HEK293 (cell line): ENCODE data around the gene ZNF576.
A peak's percentile ranks its signal among the peaks of the same experiment; 100 is the strongest.

Source experiments
- CTCF ChIA-PET: fragments of 350-600 bp; formaldehyde crosslinking; extraction: SDS; loops from one replicate; lab custom pipeline; 2021; ENCODE audit warnings: antibody characterized with exemption; lab: Yijun Ruan, JAX
- POLR2A ChIA-PET: fragments of 300-600 bp; formaldehyde crosslinking; extraction: SDS; loops from one replicate; lab custom pipeline; 2020; ENCODE audit warnings: antibody characterized with exemption, inconsistent platforms; lab: Yijun Ruan, JAX
- H3K27ac ChIP-seq: fragments of 200-500 bp; sonication (Bioruptor generic); 2 replicates; pipeline ENCODE4 v1.5.1; 2014; ENCODE audit warnings: low read depth, low read length, control low read depth, inconsistent platforms; ENCODE audit errors: extremely low read depth
- H3K36me3 ChIP-seq, 2 experiments: fragments of 200-500 bp in 1 of 2; sonication (Bioruptor generic) in 1 of 2; 1 replicate in 1 of 2; 2 replicates in 1 of 2; pipeline ENCODE4 v1.5.1; 2014 to 2017; ENCODE audit warnings: inconsistent platforms in 2 of 2, low read length in 2 of 2; ENCODE audit not compliant: control insufficient read depth in 2 of 2, insufficient read depth in 1 of 2
- H3K4me1 ChIP-seq: fragments of 200-500 bp; sonication (Bioruptor generic); 2 replicates; pipeline ENCODE4 v1.5.1; 2014; ENCODE audit warnings: mild to moderate bottlenecking, low read length, inconsistent platforms; ENCODE audit not compliant: control insufficient read depth, insufficient read depth
- H3K4me3 ChIP-seq: 2 replicates; pipeline ENCODE4 v1.5.1; 2011; ENCODE audit warnings: low read depth, mild to moderate bottlenecking, control low read depth, low read length, moderate library complexity
- H3K9me3 ChIP-seq: fragments of 200-500 bp; sonication (Bioruptor generic); 2 replicates; pipeline ENCODE4 v1.5.1; 2014; ENCODE audit warnings: low read depth, low read length, inconsistent platforms; ENCODE audit not compliant: control insufficient read depth, insufficient read depth
- BCL11B ChIP-seq: fragments of 450-650 bp; formaldehyde crosslinking; IDR thresholded peaks from 2 replicates; pipeline ENCODE4 v1.5.1; 2016; ENCODE audit warnings: low read depth, missing biosample characterization, missing genetic modification characterization
- GLIS1 ChIP-seq: fragments of 450-650 bp; formaldehyde crosslinking; IDR thresholded peaks from 2 replicates; pipeline ENCODE4 v1.5.1; 2016; ENCODE audit warnings: missing biosample characterization, missing genetic modification characterization
- GLIS2 ChIP-seq: fragments of 450-650 bp; formaldehyde crosslinking; IDR thresholded peaks from 2 replicates; pipeline ENCODE4 v1.5.1; 2016; ENCODE audit warnings: missing biosample characterization, missing genetic modification characterization
- HOXA7 ChIP-seq: sonication (generic); formaldehyde crosslinking; IDR thresholded peaks from 2 replicates; pipeline ENCODE4 v1.8.1; 2022; ENCODE audit warnings: missing genetic modification reagents, borderline replicate concordance
- HOXD13 ChIP-seq: sonication (generic); formaldehyde crosslinking; IDR thresholded peaks from 2 replicates; pipeline ENCODE4 v1.8.0; 2022; ENCODE audit warnings: missing genetic modification reagents, borderline replicate concordance
- KLF10 ChIP-seq: fragments of 450-650 bp; IDR thresholded peaks from 2 replicates; pipeline ENCODE4 v1.5.1; 2018; ENCODE audit warnings: missing biosample characterization, mild to moderate bottlenecking, missing genetic modification characterization
- KLF8 ChIP-seq: fragments of 450-650 bp; formaldehyde crosslinking; IDR thresholded peaks from 2 replicates; pipeline ENCODE4 v1.5.1; 2016; ENCODE audit warnings: missing biosample characterization, missing genetic modification characterization
- KLF9 ChIP-seq: fragments of 450-650 bp; formaldehyde crosslinking; IDR thresholded peaks from 2 replicates; pipeline ENCODE4 v1.5.1; 2016; ENCODE audit warnings: missing biosample characterization, missing genetic modification characterization, low read depth
- OSR2 ChIP-seq: fragments of 450-650 bp; formaldehyde crosslinking; IDR thresholded peaks from 2 replicates; pipeline ENCODE4 v1.5.1; 2016; ENCODE audit warnings: missing biosample characterization, missing genetic modification characterization
- YY1 ChIP-seq: fragments of 450-650 bp; formaldehyde crosslinking; IDR thresholded peaks from 2 replicates; pipeline ENCODE4 v1.5.1; 2018; ENCODE audit warnings: missing biosample characterization, missing genetic modification characterization
- ZBTB17 ChIP-seq: fragments of 450-650 bp; formaldehyde crosslinking; IDR thresholded peaks from 2 replicates; pipeline ENCODE4 v1.5.1; 2016; ENCODE audit warnings: missing biosample characterization, missing genetic modification characterization
- ZFP69B ChIP-seq: fragments of 450-650 bp; formaldehyde crosslinking; IDR thresholded peaks from 2 replicates; pipeline ENCODE4 v1.5.1; 2016; ENCODE audit warnings: missing biosample characterization, missing genetic modification characterization
- ZNF112 ChIP-seq: fragments of 450-650 bp; formaldehyde crosslinking; IDR thresholded peaks from 2 replicates; pipeline ENCODE4 v1.5.0; 2017; ENCODE audit warnings: missing biosample characterization, missing genetic modification characterization
- ZNF132 ChIP-seq: fragments of 450-650 bp; formaldehyde crosslinking; IDR thresholded peaks from 2 replicates; pipeline ENCODE4 v1.5.1; 2017; ENCODE audit warnings: missing biosample characterization, missing genetic modification characterization, borderline replicate concordance
- ZNF155 ChIP-seq: fragments of 450-650 bp; formaldehyde crosslinking; IDR thresholded peaks from 2 replicates; pipeline ENCODE4 v1.5.1; 2016; ENCODE audit warnings: missing biosample characterization, missing genetic modification characterization
- ZNF2 ChIP-seq: fragments of 450-650 bp; formaldehyde crosslinking; IDR thresholded peaks from 2 replicates; pipeline ENCODE4 v1.5.1; 2016; ENCODE audit warnings: missing biosample characterization, missing genetic modification characterization
- ZNF24 ChIP-seq: fragments of 450-650 bp; formaldehyde crosslinking; IDR thresholded peaks from 2 replicates; pipeline ENCODE4 v1.5.1; 2016; ENCODE audit warnings: missing biosample characterization, missing genetic modification characterization
- ZNF335 ChIP-seq: fragments of 450-650 bp; formaldehyde crosslinking; conservative IDR thresholded peaks from 2 replicates; pipeline ENCODE4 v1.5.1; 2016; ENCODE audit warnings: missing biosample characterization, missing genetic modification characterization
- ZNF341 ChIP-seq: fragments of 450-650 bp; formaldehyde crosslinking; IDR thresholded peaks from 2 replicates; pipeline ENCODE4; 2016; ENCODE audit warnings: low read depth, missing biosample characterization, missing genetic modification characterization
- ZNF366 ChIP-seq: fragments of 450-650 bp; formaldehyde crosslinking; conservative IDR thresholded peaks from 2 replicates; pipeline ENCODE4 v1.5.1; 2016; ENCODE audit warnings: missing biosample characterization, missing genetic modification characterization
- ZNF426 ChIP-seq: fragments of 450-650 bp; formaldehyde crosslinking; IDR thresholded peaks from 2 replicates; pipeline ENCODE4 v1.5.1; 2017; ENCODE audit warnings: missing biosample characterization, missing genetic modification characterization, mild to moderate bottlenecking, inconsistent platforms, moderate library complexity
- ZNF510 ChIP-seq: fragments of 450-650 bp; formaldehyde crosslinking; IDR thresholded peaks from 2 replicates; pipeline ENCODE4 v1.5.1; 2018; ENCODE audit warnings: mild to moderate bottlenecking, missing genetic modification characterization, missing biosample characterization; ENCODE audit not compliant: insufficient replicate concordance
- ZNF530 ChIP-seq: fragments of 450-650 bp; formaldehyde crosslinking; IDR thresholded peaks from 2 replicates; pipeline ENCODE4 v1.5.1; 2016; ENCODE audit warnings: low read depth, missing biosample characterization, missing genetic modification characterization
- ZNF600 ChIP-seq: fragments of 450-650 bp; formaldehyde crosslinking; IDR thresholded peaks from 2 replicates; pipeline ENCODE4 v1.5.1; 2016; ENCODE audit warnings: missing biosample characterization, missing genetic modification characterization
- ZNF654 ChIP-seq: fragments of 450-650 bp; formaldehyde crosslinking; IDR thresholded peaks from 2 replicates; pipeline ENCODE4 v1.5.1; 2016; ENCODE audit warnings: low read depth, missing biosample characterization, missing genetic modification characterization
- ZNF660 ChIP-seq: fragments of 450-650 bp; IDR thresholded peaks from 2 replicates; pipeline ENCODE4 v1.5.1; 2018; ENCODE audit warnings: missing biosample characterization, mild to moderate bottlenecking, missing genetic modification characterization
- ZNF664 ChIP-seq: fragments of 450-650 bp; formaldehyde crosslinking; IDR thresholded peaks from 2 replicates; pipeline ENCODE4 v1.5.1; 2016; ENCODE audit warnings: missing biosample characterization, missing genetic modification characterization
- ZNF76 ChIP-seq: fragments of 450-650 bp; formaldehyde crosslinking; IDR thresholded peaks from 2 replicates; pipeline ENCODE4; 2016; ENCODE audit warnings: low read depth, missing biosample characterization, missing genetic modification characterization, borderline replicate concordance
- ZSCAN30 ChIP-seq: fragments of 450-650 bp; IDR thresholded peaks from 2 replicates; pipeline ENCODE4 v1.5.1; 2018; ENCODE audit warnings: missing biosample characterization, mild to moderate bottlenecking, missing genetic modification characterization, moderate library complexity
- TF ChIP-seq, protein P1 (sequence below): fragments of 450-650 bp; formaldehyde crosslinking; IDR thresholded peaks from 2 replicates; pipeline ENCODE4 v1.5.1; 2016; ENCODE audit warnings: missing biosample characterization, missing genetic modification characterization
- TF ChIP-seq, protein P2 (sequence below): fragments of 450-650 bp; IDR thresholded peaks from 2 replicates; pipeline ENCODE4 v1.5.1; 2018; ENCODE audit warnings: missing biosample characterization, mild to moderate bottlenecking, missing genetic modification characterization
- TF ChIP-seq, protein P3 (sequence below): fragments of 450-650 bp; formaldehyde crosslinking; IDR thresholded peaks from 2 replicates; pipeline ENCODE4 v1.5.1; 2016; ENCODE audit warnings: missing biosample characterization, missing genetic modification characterization
- TF ChIP-seq, protein P4 (sequence below): fragments of 450-650 bp; formaldehyde crosslinking; IDR thresholded peaks from 2 replicates; pipeline ENCODE4 v1.5.1; 2016; ENCODE audit warnings: missing biosample characterization, missing genetic modification characterization

The ZNF576 gene

DNA sequence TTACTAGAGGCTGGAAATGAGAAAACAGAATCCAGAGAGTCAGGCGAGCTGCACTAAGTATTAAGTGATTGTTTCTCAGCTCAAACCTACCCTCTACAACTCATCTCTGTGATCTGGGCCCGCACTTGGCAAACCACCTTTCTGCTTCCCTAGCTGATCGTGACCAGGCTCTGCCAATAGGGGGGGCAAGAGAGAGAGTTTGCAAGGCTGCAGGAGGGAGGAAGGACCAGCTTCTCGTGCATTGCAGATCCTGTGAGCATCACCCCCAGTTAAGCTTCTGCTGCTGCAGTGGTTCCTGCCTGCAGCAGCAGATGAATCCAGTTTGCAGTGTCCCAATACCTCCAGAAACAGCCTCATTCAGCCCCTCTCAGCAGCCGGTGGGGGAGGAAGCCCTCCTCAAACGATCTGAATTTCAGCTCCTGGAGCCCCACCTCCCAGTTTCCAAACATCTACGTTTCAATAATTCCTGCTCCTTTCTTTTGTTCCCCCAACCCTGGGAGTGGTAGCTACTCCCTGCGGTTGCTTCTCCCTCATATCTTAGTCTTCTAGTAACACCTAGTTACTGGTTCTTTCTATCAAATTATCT, 41.1 kb upstream of the ZNF576 start:
- Histone ChIP-seq H3K36me3 (peaks cover 63 to 92% of the 10 kb centered on the region in 2 experiments), H3K27ac (no peak overlapping the region), H3K9me3 (no peaks in the 10 kb centered on the region), H3K4me1 (no peaks in the 10 kb centered on the region), H3K4me3 (no peak overlapping the region)
- POLR2A ChIA-PET = interaction anchor here (0.5 to 2.2 kb wide), 13 partner anchors 10 to 503 kb away, joined by 3 to 25 read pairs (median 4); partner anchors contain the start of genes IRGQ and ZNF576
- CTCF ChIA-PET = interaction anchor here (0.6 to 8.2 kb wide), 63 partner anchors 9 to 1800 kb away, joined by 3 to 167 read pairs (median 4); partner anchors contain the start of genes CEACAM6, IRGQ, LYPD3 and PHLDB3
- TF ChIP-seq KLF8 (tag by site-specific recombination) (no peak), HOXA7 (no peak), GLIS1 (tag by site-specific recombination) (peak; percentile 53; the same call in 1 of the 2 replicates), HOXD13 (CRISPR knock-in tag) (no peak), ZNF24 (tag by site-specific recombination) (no peak), ZNF366 (tag by site-specific recombination) (0 out of 2 replicates have a peak, but pooled peaks have one; percentile 36), ZFP69B (tag by site-specific recombination) (peak; percentile 55; the same call in 1 of the 2 replicates), BCL11B (tag by site-specific recombination) (no peak), ZNF76 (tag by site-specific recombination) (no peak), ZNF2 (tag by site-specific recombination) (peak; percentile 67), KLF10 (no peak), ZNF335 (tag by site-specific recombination) (no peak), GLIS2 (tag by site-specific recombination) (peak; percentile 50; the same call in 1 of the 2 replicates), KLF9 (tag by site-specific recombination) (0 out of 2 replicates have a peak, but pooled peaks have one; percentile 15), ZSCAN30 (tag by site-specific recombination) (0 out of 2 replicates have a peak, but pooled peaks have one; percentile 15), ZNF530 (tag by site-specific recombination) (no peak), ZNF600 (tag by site-specific recombination) (peak; percentile 12; the same call in 1 of the 2 replicates), ZNF664 (tag by site-specific recombination) (no peak), ZNF426 (tag by site-specific recombination) (no peak), ZBTB17 (tag by site-specific recombination) (peak; percentile 75; the same call in 1 of the 2 replicates), OSR2 (tag by site-specific recombination) (peak; percentile 16; the same call in 1 of the 2 replicates), ZNF132 (no peak), YY1 (tag by site-specific recombination) (no peak), ZNF660 (tag by site-specific recombination) (no peak), ZNF155 (tag by site-specific recombination) (no peak), ZNF341 (tag by site-specific recombination) (peak; percentile 54), ZNF654 (tag by site-specific recombination) (peak; percentile 53), ZNF510 (no peak), ZNF112 (tag by site-specific recombination) (no peak)
- TF ChIP-seq, protein P1, sequence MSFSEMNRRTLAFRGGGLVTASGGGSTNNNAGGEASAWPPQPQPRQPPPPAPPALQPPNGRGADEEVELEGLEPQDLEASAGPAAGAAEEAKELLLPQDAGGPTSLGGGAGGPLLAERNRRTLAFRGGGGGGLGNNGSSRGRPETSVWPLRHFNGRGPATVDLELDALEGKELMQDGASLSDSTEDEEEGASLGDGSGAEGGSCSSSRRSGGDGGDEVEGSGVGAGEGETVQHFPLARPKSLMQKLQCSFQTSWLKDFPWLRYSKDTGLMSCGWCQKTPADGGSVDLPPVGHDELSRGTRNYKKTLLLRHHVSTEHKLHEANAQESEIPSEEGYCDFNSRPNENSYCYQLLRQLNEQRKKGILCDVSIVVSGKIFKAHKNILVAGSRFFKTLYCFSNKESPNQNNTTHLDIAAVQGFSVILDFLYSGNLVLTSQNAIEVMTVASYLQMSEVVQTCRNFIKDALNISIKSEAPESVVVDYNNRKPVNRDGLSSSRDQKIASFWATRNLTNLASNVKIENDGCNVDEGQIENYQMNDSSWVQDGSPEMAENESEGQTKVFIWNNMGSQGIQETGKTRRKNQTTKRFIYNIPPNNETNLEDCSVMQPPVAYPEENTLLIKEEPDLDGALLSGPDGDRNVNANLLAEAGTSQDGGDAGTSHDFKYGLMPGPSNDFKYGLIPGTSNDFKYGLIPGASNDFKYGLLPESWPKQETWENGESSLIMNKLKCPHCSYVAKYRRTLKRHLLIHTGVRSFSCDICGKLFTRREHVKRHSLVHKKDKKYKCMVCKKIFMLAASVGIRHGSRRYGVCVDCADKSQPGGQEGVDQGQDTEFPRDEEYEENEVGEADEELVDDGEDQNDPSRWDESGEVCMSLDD = no peak
- TF ChIP-seq, protein P2, sequence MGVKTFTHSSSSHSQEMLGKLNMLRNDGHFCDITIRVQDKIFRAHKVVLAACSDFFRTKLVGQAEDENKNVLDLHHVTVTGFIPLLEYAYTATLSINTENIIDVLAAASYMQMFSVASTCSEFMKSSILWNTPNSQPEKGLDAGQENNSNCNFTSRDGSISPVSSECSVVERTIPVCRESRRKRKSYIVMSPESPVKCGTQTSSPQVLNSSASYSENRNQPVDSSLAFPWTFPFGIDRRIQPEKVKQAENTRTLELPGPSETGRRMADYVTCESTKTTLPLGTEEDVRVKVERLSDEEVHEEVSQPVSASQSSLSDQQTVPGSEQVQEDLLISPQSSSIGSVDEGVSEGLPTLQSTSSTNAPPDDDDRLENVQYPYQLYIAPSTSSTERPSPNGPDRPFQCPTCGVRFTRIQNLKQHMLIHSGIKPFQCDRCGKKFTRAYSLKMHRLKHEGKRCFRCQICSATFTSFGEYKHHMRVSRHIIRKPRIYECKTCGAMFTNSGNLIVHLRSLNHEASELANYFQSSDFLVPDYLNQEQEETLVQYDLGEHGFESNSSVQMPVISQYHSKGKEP (tag by site-specific recombination) = peak; percentile 92
- TF ChIP-seq, protein P3, sequence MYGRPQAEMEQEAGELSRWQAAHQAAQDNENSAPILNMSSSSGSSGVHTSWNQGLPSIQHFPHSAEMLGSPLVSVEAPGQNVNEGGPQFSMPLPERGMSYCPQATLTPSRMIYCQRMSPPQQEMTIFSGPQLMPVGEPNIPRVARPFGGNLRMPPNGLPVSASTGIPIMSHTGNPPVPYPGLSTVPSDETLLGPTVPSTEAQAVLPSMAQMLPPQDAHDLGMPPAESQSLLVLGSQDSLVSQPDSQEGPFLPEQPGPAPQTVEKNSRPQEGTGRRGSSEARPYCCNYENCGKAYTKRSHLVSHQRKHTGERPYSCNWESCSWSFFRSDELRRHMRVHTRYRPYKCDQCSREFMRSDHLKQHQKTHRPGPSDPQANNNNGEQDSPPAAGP = 0 out of 2 replicates have a peak, but pooled peaks have one; percentile 20
- TF ChIP-seq, protein P4, sequence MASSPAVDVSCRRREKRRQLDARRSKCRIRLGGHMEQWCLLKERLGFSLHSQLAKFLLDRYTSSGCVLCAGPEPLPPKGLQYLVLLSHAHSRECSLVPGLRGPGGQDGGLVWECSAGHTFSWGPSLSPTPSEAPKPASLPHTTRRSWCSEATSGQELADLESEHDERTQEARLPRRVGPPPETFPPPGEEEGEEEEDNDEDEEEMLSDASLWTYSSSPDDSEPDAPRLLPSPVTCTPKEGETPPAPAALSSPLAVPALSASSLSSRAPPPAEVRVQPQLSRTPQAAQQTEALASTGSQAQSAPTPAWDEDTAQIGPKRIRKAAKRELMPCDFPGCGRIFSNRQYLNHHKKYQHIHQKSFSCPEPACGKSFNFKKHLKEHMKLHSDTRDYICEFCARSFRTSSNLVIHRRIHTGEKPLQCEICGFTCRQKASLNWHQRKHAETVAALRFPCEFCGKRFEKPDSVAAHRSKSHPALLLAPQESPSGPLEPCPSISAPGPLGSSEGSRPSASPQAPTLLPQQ (tag by site-specific recombination) = peak; percentile 33; the same call in 1 of the 2 replicates
